H1 (cell line): Measurements from ENCODE around the gene UBE2H. TPM values are rescaled to one million over a fixed set of nuclear protein-coding genes. Genes with fewer than 3 reads are reported as not detected.

Source experiments
- CTCF ChIA-PET: fragments of 300-600 bp; sonication (Branson Sonifier 250); formaldehyde crosslinking; loops from one replicate; lab custom pipeline; 2021; ENCODE audit not compliant: partially characterized antibody; lab: Charles Lee
- POLR2A ChIA-PET: fragments of 300-600 bp; sonication (Branson Sonifier 250); formaldehyde crosslinking; loops from one replicate; lab custom pipeline; 2021; ENCODE audit warnings: inconsistent platforms; ENCODE audit not compliant: partially characterized antibody; lab: Charles Lee
- DNase-seq, 2 experiments: peaks; one replicate each; pipeline versions ENCODE4 v3.0.0 to v3.0.0-alpha.2; 2010 to 2022; ENCODE audit warnings: low spot score in 2 of 2, low read depth in 1 of 2, mixed read lengths in 1 of 2
- FAIRE-seq: peaks from 2 replicates; lab custom pipeline; 2011; peaks lifted over from hg19 to GRCh38; lab: Jason Lieb, UNC
- H2AFZ ChIP-seq: 2 replicates; pipeline ENCODE4 v1.8.1; 2012; ENCODE audit warnings: low read length, inconsistent platforms
- H2AK5ac ChIP-seq: 2 replicates; pipeline ENCODE4 v1.6.1; 2013; ENCODE audit warnings: low read depth, low read length
- H2BK120ac ChIP-seq: replicated peaks from 2 replicates; pipeline ENCODE3; 2013; ENCODE audit warnings: low read depth, low read length, inconsistent platforms
- H2BK12ac ChIP-seq: 2 replicates; pipeline ENCODE4 v1.6.1; 2013; ENCODE audit warnings: low read depth, low read length
- H2BK15ac ChIP-seq: 2 replicates; pipeline ENCODE4 v1.6.1; 2013; ENCODE audit warnings: low read length
- H2BK20ac ChIP-seq: 2 replicates; pipeline ENCODE4 v1.6.1; 2013; ENCODE audit warnings: low read length
- H2BK5ac ChIP-seq: 2 replicates; pipeline ENCODE4 v1.6.1; 2013; ENCODE audit warnings: low read depth, low read length
- H3K14ac ChIP-seq: 2 replicates; pipeline ENCODE4 v1.6.1; 2013; ENCODE audit warnings: inconsistent platforms; ENCODE audit not compliant: insufficient read length
- H3K18ac ChIP-seq: 2 replicates; pipeline ENCODE4 v1.6.1; 2013; ENCODE audit warnings: low read length; ENCODE audit errors: extremely low read depth
- H3K23ac ChIP-seq: 2 replicates; pipeline ENCODE4 v1.6.1; 2013; ENCODE audit warnings: inconsistent platforms; ENCODE audit not compliant: insufficient read length
- H3K23me2 ChIP-seq: 2 replicates; pipeline ENCODE4 v1.6.1; 2013; ENCODE audit warnings: low read depth, low read length
- H3K27ac ChIP-seq: 2 replicates; pipeline ENCODE4 v1.6.1; 2011; ENCODE audit warnings: low read depth, low read length, inconsistent platforms
- H3K27me3 ChIP-seq, 4 experiments: replicated peaks in 1 of 4; 1 replicate in 1 of 4; 2 replicates in 3 of 4; pipeline versions ENCODE4 v1.6.1 to v1.8.1; 2011 to 2013; ENCODE audit warnings: low read length in 3 of 4, mild to moderate bottlenecking in 3 of 4, inconsistent platforms in 2 of 4, mixed read lengths in 2 of 4, moderate library complexity in 1 of 4; ENCODE audit not compliant: control insufficient read depth in 3 of 4, insufficient read depth in 3 of 4; ENCODE audit errors: extremely low read depth in 1 of 4
- H3K36me3 ChIP-seq, 4 experiments: 2 replicates each; pipeline versions ENCODE4 v1.6.1 to v1.8.1; 2011 to 2013; ENCODE audit warnings: mild to moderate bottlenecking in 4 of 4, low read length in 3 of 4, moderate library complexity in 2 of 4, control low read depth in 1 of 4, inconsistent platforms in 1 of 4; ENCODE audit not compliant: insufficient read depth in 4 of 4, control insufficient read depth in 2 of 4
- H3K4ac ChIP-seq: replicated peaks from 2 replicates; pipeline ENCODE3; 2013; ENCODE audit warnings: low read length, low read depth, mixed read lengths, inconsistent platforms; ENCODE audit not compliant: insufficient read length
- H3K4me1 ChIP-seq, 4 experiments: replicated peaks in 1 of 4; 1 replicate in 1 of 4; 2 replicates in 3 of 4; pipeline versions ENCODE4 v1.6.1 to v1.8.1; 2011 to 2013; ENCODE audit warnings: low read length in 3 of 4, inconsistent platforms in 2 of 4, mixed read lengths in 1 of 4; ENCODE audit not compliant: insufficient read depth in 4 of 4, control insufficient read depth in 3 of 4
- H3K4me2 ChIP-seq, 2 experiments: 2 replicates each; pipeline versions ENCODE4 v1.6.1 to v1.8.1; 2011 to 2013; ENCODE audit warnings: low read depth in 2 of 2, low read length in 2 of 2, control low read depth in 1 of 2, inconsistent platforms in 1 of 2, mild to moderate bottlenecking in 1 of 2; ENCODE audit not compliant: insufficient read depth in 1 of 2
- H3K4me3 ChIP-seq, 4 experiments: fragments of 200-600, 300-600 bp in 1 of 4; sonication (generic), shearing (Covaris generic), sonication (Bioruptor Twin) in 1 of 4; 2 replicates each; pipeline versions ENCODE4 v1.5.1 to v1.8.1; 2011 to 2016; ENCODE audit warnings: low read length in 4 of 4, low read depth in 3 of 4, control low read depth in 2 of 4, inconsistent platforms in 2 of 4, mild to moderate bottlenecking in 2 of 4, mixed read lengths in 1 of 4, moderate library complexity in 1 of 4; ENCODE audit not compliant: insufficient read depth in 2 of 4; ENCODE audit errors: extremely low read depth in 1 of 4
- H3K56ac ChIP-seq: replicated peaks from 2 replicates; pipeline ENCODE3; 2013; ENCODE audit warnings: low read depth, mild to moderate bottlenecking, mixed read lengths, low read length, inconsistent platforms; ENCODE audit not compliant: insufficient read length
- H3K79me1 ChIP-seq: 2 replicates; pipeline ENCODE4 v1.6.1; 2013; ENCODE audit warnings: low read depth, low read length, control low read depth
- H3K79me2 ChIP-seq, 2 experiments: 2 replicates each; pipeline versions ENCODE4 v1.6.1 to v1.8.1; 2012 to 2013; ENCODE audit warnings: low read length in 2 of 2, mild to moderate bottlenecking in 2 of 2, inconsistent platforms in 1 of 2; ENCODE audit not compliant: insufficient read depth in 2 of 2, control insufficient read depth in 1 of 2
- H3K9ac ChIP-seq, 4 experiments: replicated peaks in 1 of 4; 1 replicate in 1 of 4; 2 replicates in 3 of 4; pipeline versions ENCODE4 v1.6.1 to v1.8.1; 2011 to 2013; ENCODE audit warnings: low read depth in 3 of 4, low read length in 3 of 4, control low read depth in 2 of 4, mild to moderate bottlenecking in 2 of 4, moderate library complexity in 2 of 4, inconsistent platforms in 1 of 4; ENCODE audit errors: extremely low read depth in 1 of 4
- H3K9me3 ChIP-seq, 2 experiments: 2 replicates each; pipeline versions ENCODE4 v1.6.1 to v1.8.1; 2012 to 2013; ENCODE audit warnings: mild to moderate bottlenecking in 2 of 2, moderate library complexity in 2 of 2, control low read depth in 1 of 2, inconsistent platforms in 1 of 2, low read depth in 1 of 2, low read length in 1 of 2, mixed read lengths in 1 of 2; ENCODE audit not compliant: insufficient read depth in 2 of 2
- H4K20me1 ChIP-seq, 2 experiments: replicated peaks in 1 of 2; 2 replicates each; pipeline versions ENCODE3 to v1.8.1; 2011 to 2013; ENCODE audit warnings: inconsistent platforms in 2 of 2, low read length in 2 of 2, mild to moderate bottlenecking in 1 of 2; ENCODE audit not compliant: insufficient read depth in 2 of 2, control insufficient read depth in 1 of 2
- H4K5ac ChIP-seq: 2 replicates; pipeline ENCODE4 v1.6.1; 2013; ENCODE audit warnings: low read length, low read depth, mixed read lengths, inconsistent platforms; ENCODE audit not compliant: insufficient read length
- H4K8ac ChIP-seq: 2 replicates; pipeline ENCODE4 v1.8.0; 2013; ENCODE audit warnings: mild to moderate bottlenecking, moderate library complexity, low read length, inconsistent platforms; ENCODE audit not compliant: insufficient read depth; ENCODE audit errors: extremely low read depth
- H4K91ac ChIP-seq: replicated peaks from 2 replicates; pipeline ENCODE3; 2013; ENCODE audit warnings: low read length, mixed read lengths, inconsistent platforms; ENCODE audit not compliant: insufficient read length
- ASH2L ChIP-seq: fragments of 200-600, 300-600 bp; sonication (generic); IDR thresholded peaks from one replicate; pipeline ENCODE4 v1.7.1; 2017; ENCODE audit warnings: low read length
- HDAC6 ChIP-seq: IDR thresholded peaks from one replicate; pipeline ENCODE4 v1.7.1; 2012; ENCODE audit warnings: low read depth, mild to moderate bottlenecking, inconsistent platforms, low read length, moderate library complexity
- KDM4A ChIP-seq: IDR thresholded peaks from one replicate; pipeline ENCODE4 v1.7.1; 2012; ENCODE audit warnings: low read depth, mild to moderate bottlenecking, moderate library complexity, low read length, inconsistent platforms; ENCODE audit not compliant: severe bottlenecking
- PHF8 ChIP-seq: fragments of 200-600 bp; sonication (generic); conservative IDR thresholded peaks from 2 replicates; pipeline ENCODE4 v1.7.1; 2012; ENCODE audit warnings: low read depth, mild to moderate bottlenecking, inconsistent platforms, low read length, moderate library complexity
- TEAD4 ChIP-seq: IDR thresholded peaks from 2 replicates; pipeline ENCODE4 v1.6.1; 2012; ENCODE audit warnings: low read depth, low read length, inconsistent platforms, mixed read lengths
- WGBS, 2 experiments: shearing (Covaris generic) in 1 of 2; methylation state at CpG; one replicate each; pipeline versions ENCODE4 v1.1.6 to v1.1.7; 2013 to 2015; ENCODE audit warnings: low lambda C conversion rate in 2 of 2, mixed read lengths in 2 of 2, inconsistent platforms in 1 of 2, low coverage in 1 of 2, missing lambda C conversion rate in 1 of 2; ENCODE audit not compliant: insufficient replicate concordance in 2 of 2, insufficient coverage in 1 of 2, insufficient read length in 1 of 2; ENCODE audit errors: extremely low coverage in 1 of 2, missing lambda C conversion rate in 1 of 2; 5-methylcytosine and 5-hydroxymethylcytosine counted together
- polyA plus RNA-seq, 7 experiments: library from polyadenylated mRNA; depleted of rRNA in 3 of 7; stranded (reverse) in 5 of 7; unstranded in 2 of 7; fragments of >200 nt in 5 of 7; fragments of 200-250 nt in 2 of 7; gene quantifications; 1 replicate in 5 of 7; 2 replicates in 1 of 7; 4 replicates in 1 of 7; pipeline versions ENCODE4 v1.2.1 to v1.2.3, GENCODE V29; 2011 to 2013; ENCODE audit warnings: missing spikeins in 2 of 7, mixed read lengths in 2 of 7
- total RNA-seq: library from RNA; stranded (reverse); fragmentation: NEBNext Ultra II Directional; extraction: Animal tissue kit (Norgen Biotek cat#: 25700); gene quantifications from 2 replicates; pipeline ENCODE4 v1.2.1, GENCODE V29; 2021

Gene UBE2H
- total and polyA plus RNA-seq, 2 of the 8 experiments (the other 6 are each of a cell fraction or from before 2014, with no cell fraction given): 30.6 to 62.2 TPM

- H3K23ac ChIP-seq: no peak overlapping the region
- no peak overlapping the region for H2AK5ac ChIP-seq
- no peaks in the 10 kb centered on the region for H3K36me3 ChIP-seq
- H3K27ac ChIP-seq: no peak overlapping the region
- H2BK120ac ChIP-seq: no peak overlapping the region
- no peak overlapping the region for H2BK20ac ChIP-seq
- no peaks in the 10 kb centered on the region for H3K27me3 ChIP-seq
- H2BK15ac ChIP-seq: no peak overlapping the region
- no peak overlapping the region for H2AFZ ChIP-seq
- H4K20me1 ChIP-seq: no peaks in the 10 kb centered on the region
- H3K4me1 ChIP-seq: no peaks in the 10 kb centered on the region
- H2BK12ac ChIP-seq: no peak overlapping the region
- H3K14ac ChIP-seq: no peak overlapping the region
- H3K79me1 ChIP-seq: no peaks in the 10 kb centered on the region
- TF ChIP-seq TEAD4 (no peak), HDAC6 (no peak), PHF8 (no peak), ASH2L (no peak), KDM4A (no peak)
- no peak overlapping the region for H3K4ac ChIP-seq
- CTCF ChIA-PET: interaction anchor here (0.9 to 1.8 kb wide), 4 partner anchors 18 to 157 kb away, joined by 3 to 5 read pairs (median 4); no protein-coding TSS in a partner anchor
- no peak overlapping the region for H4K5ac ChIP-seq
- H3K9ac ChIP-seq: no peak overlapping the region
- no peak overlapping the region for H3K18ac ChIP-seq
- H2BK5ac ChIP-seq: no peak overlapping the region
- H4K8ac ChIP-seq: no peak overlapping the region
- no peaks in the 10 kb centered on the region for H3K9me3 ChIP-seq
- WGBS, 2 experiments: 96% methylated on average over 8 of the region's 8 CpGs; no CpG with 5 or more reads in 1 of the 2 experiments
- H3K79me2 ChIP-seq: no peaks in the 10 kb centered on the region
- FAIRE-seq (no peak), DNase-seq (no peak)
- no peak overlapping the region for H3K4me2 ChIP-seq
- H3K56ac ChIP-seq: no peak overlapping the region
- POLR2A ChIA-PET: no interaction called here
- H4K91ac ChIP-seq: no peak overlapping the region
- H3K23me2 ChIP-seq: no peaks in the 10 kb centered on the region
- no peak overlapping the region for H3K4me3 ChIP-seq
These were observed 40.5 kb upstream of the UBE2H start for GRCh38 chr7:129993275-129993674.
